HEK293T (cell line): ENCODE data around the gene PYGM.

Experiments
- CTCF ChIA-PET: fragments of 350-600 bp; formaldehyde crosslinking; extraction: SDS; loops from one replicate; lab custom pipeline; 2021; ENCODE audit warnings: antibody characterized with exemption, inconsistent platforms; lab: Yijun Ruan, JAX
- POLR2A ChIA-PET: fragments of 350-600 bp; formaldehyde crosslinking; extraction: SDS; loops from one replicate; lab custom pipeline; 2020; ENCODE audit warnings: antibody characterized with exemption, inconsistent platforms; lab: Yijun Ruan, JAX
- DNase-seq: peaks from one replicate; pipeline ENCODE4 v3.0.0; 2012; ENCODE audit warnings: mixed read lengths; ENCODE audit errors: extremely low spot score
- ARNT ChIP-seq: fragments of 450-650 bp; IDR thresholded peaks from 2 replicates; pipeline ENCODE4 v1.6.1; 2017; ENCODE audit warnings: mild to moderate bottlenecking
- BHLHE40 ChIP-seq: fragments of 450-650 bp; IDR thresholded peaks from 2 replicates; pipeline ENCODE4 v1.6.1; 2016; ENCODE audit warnings: mild to moderate bottlenecking, moderate library complexity, borderline replicate concordance
- CTBP1 ChIP-seq: fragments of 450-650 bp; IDR thresholded peaks from 2 replicates; pipeline ENCODE4 v1.6.1; 2016; ENCODE audit warnings: borderline replicate concordance
- ELF4 ChIP-seq: fragments of 450-650 bp; IDR thresholded peaks from 2 replicates; pipeline ENCODE4 v1.6.1; 2017; ENCODE audit warnings: antibody characterized with exemption
- FOXA1 ChIP-seq: fragments of 450-650 bp; IDR thresholded peaks from 2 replicates; pipeline ENCODE4 v1.6.1; 2016; ENCODE audit warnings: mild to moderate bottlenecking
- FOXK2 ChIP-seq: fragments of 450-650 bp; IDR thresholded peaks from 2 replicates; pipeline ENCODE4 v1.6.1; 2016; ENCODE audit warnings: mild to moderate bottlenecking
- FOXM1 ChIP-seq: fragments of 450-650 bp; IDR thresholded peaks from 2 replicates; pipeline ENCODE4 v1.6.1; 2017; ENCODE audit warnings: mild to moderate bottlenecking, borderline replicate concordance
- HDGF ChIP-seq: fragments of 450-650 bp; IDR thresholded peaks from 2 replicates; pipeline ENCODE4 v1.6.1; 2017; ENCODE audit warnings: antibody characterized with exemption, borderline replicate concordance
- L3MBTL2 ChIP-seq: fragments of 450-650 bp; conservative IDR thresholded peaks from 2 replicates; pipeline ENCODE4 v1.6.1; 2016; ENCODE audit warnings: mild to moderate bottlenecking
- LEF1 ChIP-seq: fragments of 450-650 bp; IDR thresholded peaks from 2 replicates; pipeline ENCODE4 v1.6.1; 2017; ENCODE audit warnings: mild to moderate bottlenecking, borderline replicate concordance
- NFRKB ChIP-seq: fragments of 450-650 bp; IDR thresholded peaks from 2 replicates; pipeline ENCODE4 v1.6.1; 2016; ENCODE audit warnings: mild to moderate bottlenecking, moderate library complexity
- PKNOX1 ChIP-seq: fragments of 450-650 bp; IDR thresholded peaks from 2 replicates; pipeline ENCODE4 v1.6.1; 2016
- SP1 ChIP-seq: fragments of 450-650 bp; IDR thresholded peaks from 2 replicates; pipeline ENCODE4 v1.6.1; 2017
- SUZ12 ChIP-seq: fragments of 450-650 bp; IDR thresholded peaks from 2 replicates; pipeline ENCODE4 v1.6.1; 2016; ENCODE audit warnings: mild to moderate bottlenecking
- TARDBP ChIP-seq: fragments of 450-650 bp; IDR thresholded peaks from 2 replicates; pipeline ENCODE4 v1.6.1; 2016
- ZNF384 ChIP-seq: fragments of 450-650 bp; IDR thresholded peaks from 2 replicates; pipeline ENCODE4 v1.6.1; 2016

Gene PYGM

GRCh38 chr11:64762674-64763525 is 3.1 kb upstream of the PYGM start:
- DNase-seq = no peak
- ChIA-PET POLR2A (interaction anchor here (0.5 to 2.0 kb wide), 7 partner anchors 8 to 37 kb away, joined by 3 to 11 read pairs (median 4); partner anchors contain the start of genes RASGRP2 and SF1), CTCF (interaction anchor here (0.8 kb wide), 1 partner anchor 112 kb away, joined by 3 read pairs; no protein-coding TSS in a partner anchor)
- TF ChIP-seq PKNOX1 (no peak), TARDBP (no peak), ELF4 (no peak), HDGF (no peak), ZNF384 (no peak), L3MBTL2 (no peak), FOXA1 (no peak), BHLHE40 (no peak), NFRKB (no peak), FOXK2 (no peak), CTBP1 (no peak), FOXM1 (no peak), LEF1 (no peak)

GRCh38 chr11:64762277-64762673 is 2.5 kb upstream of the PYGM start:
- ChIA-PET CTCF (no interaction called here), POLR2A (interaction anchor here (1.1 kb wide), 2 partner anchors 8 to 16 kb away, joined by 4 to 8 read pairs; no protein-coding TSS in a partner anchor)
- DNase-seq = no peak
- TF ChIP-seq TARDBP = no peak
- TF ChIP-seq SP1 = no peak
- no peak for TF ChIP-seq FOXK2
- no peak for TF ChIP-seq BHLHE40
- TF ChIP-seq L3MBTL2 = no peak
- TF ChIP-seq ARNT = no peak
- no peak for TF ChIP-seq PKNOX1
- TF ChIP-seq NFRKB = no peak
- TF ChIP-seq ZNF384 = no peak

- DNase-seq = no peak
- CTCF ChIA-PET = interaction anchor here (0.7 to 2.4 kb wide), 4 partner anchors 14 to 26 kb away, joined by 3 to 7 read pairs (median 6); partner anchors contain the start of gene RASGRP2
- POLR2A ChIA-PET = interaction anchor here (0.6 to 1.4 kb wide), 4 partner anchors 16 to 18 kb away, joined by 3 to 9 read pairs (median 4); partner anchors contain the start of genes RASGRP2 and SF1
- TF ChIP-seq SP1 (no peak), ZNF384 (no peak), L3MBTL2 (no peak), FOXM1 (no peak), PKNOX1 (no peak), ARNT (no peak), HDGF (no peak), TARDBP (no peak), NFRKB (no peak), BHLHE40 (no peak), FOXK2 (no peak), FOXA1 (no peak), ELF4 (no peak), LEF1 (no peak), CTBP1 (no peak), SUZ12 (no peak)
Measured at GRCh38 chr11:64760759-64761420, 1.1 kb upstream of the PYGM start.

GRCh38 chr11:64759131-64759721 is 548 bp downstream of the PYGM start:
- TF ChIP-seq LEF1 (no peak), HDGF (no peak)
- POLR2A ChIA-PET = interaction anchor here (1.2 to 1.4 kb wide), 2 partner anchors 19 to 71 kb away, joined by 3 to 5 read pairs; partner anchors contain the start of gene SF1
- CTCF ChIA-PET = interaction anchor here (2.0 to 2.4 kb wide), 2 partner anchors 12 to 15 kb away, joined by 7 read pairs; partner anchors contain the start of gene RASGRP2
- no peak for DNase-seq

- ChIA-PET POLR2A (no interaction called here), CTCF (no interaction called here)
- TF ChIP-seq HDGF (no peak), TARDBP (no peak), NFRKB (no peak), FOXA1 (no peak), FOXK2 (no peak), PKNOX1 (no peak), SP1 (no peak), SUZ12 (no peak), BHLHE40 (no peak), ARNT (no peak), LEF1 (no peak), FOXM1 (no peak)
- DNase-seq = no peak
Measured at GRCh38 chr11:64758330-64759079, 1.3 kb downstream of the PYGM start.
